Upper lobe of left lung (tissue), 4 donors: ENCODE measurements around the gene SPAG7.

Source experiments
- POLR2A ChIP-seq, 4 donors: fragments of 450-650 bp; IDR thresholded peaks; one replicate each; pipeline ENCODE4 v1.5.1; 2016 to 2017; ENCODE audit warnings: antibody characterized with exemption in 4 of 4, mild to moderate bottlenecking in 2 of 4
- POLR2AphosphoS5 ChIP-seq, 2 donors: sonication (generic); formaldehyde crosslinking; IDR thresholded peaks; one replicate each; pipeline ENCODE4 v1.5.1; 2017; ENCODE audit warnings: antibody characterized with exemption in 2 of 2
- TF ChIP-seq, protein P1 (sequence below), 6 experiments: fragments of 450-650 bp in 4 of 6; fragments of 200-600 bp in 2 of 6; sonication (generic) in 2 of 6; IDR thresholded peaks; one replicate each; pipeline ENCODE4 v1.5.1; 2016 to 2019; ENCODE audit warnings: antibody characterized with exemption in 6 of 6

DNA sequence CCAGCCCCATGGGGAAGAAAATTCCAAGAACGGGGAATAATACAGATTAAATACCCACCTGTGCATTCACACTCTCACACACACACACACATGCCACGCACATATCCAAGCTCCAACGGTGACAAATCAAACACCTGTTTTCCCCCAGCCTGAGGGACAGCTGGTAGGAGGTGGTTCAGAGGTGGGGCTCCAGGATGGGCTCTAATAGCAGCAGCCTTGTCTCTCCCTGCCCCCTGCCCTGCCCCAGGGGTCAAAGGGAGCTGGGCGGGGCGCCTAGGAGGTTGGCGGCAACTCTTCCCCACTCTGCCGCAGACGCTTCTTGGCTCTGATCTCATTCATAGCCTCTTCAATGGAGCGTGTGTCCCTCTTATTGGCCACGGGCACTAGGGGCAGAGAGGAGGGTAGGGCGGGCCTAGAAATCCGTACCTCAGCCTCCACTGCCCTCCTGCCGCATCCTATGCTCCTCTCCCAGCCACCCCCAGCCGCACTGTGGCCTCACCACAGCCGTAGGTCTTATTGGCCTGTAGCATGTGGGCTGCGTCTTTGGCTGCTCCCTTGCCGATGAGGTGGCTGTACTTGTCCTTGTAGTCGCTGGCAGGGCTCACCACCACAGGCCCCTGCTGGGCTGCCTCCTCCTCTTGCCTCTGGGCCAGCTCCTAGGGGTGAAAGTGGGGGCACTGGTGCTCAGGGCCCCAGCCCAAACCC, 8.2 kb downstream of the SPAG7 start:
- TF ChIP-seq, protein P1, sequence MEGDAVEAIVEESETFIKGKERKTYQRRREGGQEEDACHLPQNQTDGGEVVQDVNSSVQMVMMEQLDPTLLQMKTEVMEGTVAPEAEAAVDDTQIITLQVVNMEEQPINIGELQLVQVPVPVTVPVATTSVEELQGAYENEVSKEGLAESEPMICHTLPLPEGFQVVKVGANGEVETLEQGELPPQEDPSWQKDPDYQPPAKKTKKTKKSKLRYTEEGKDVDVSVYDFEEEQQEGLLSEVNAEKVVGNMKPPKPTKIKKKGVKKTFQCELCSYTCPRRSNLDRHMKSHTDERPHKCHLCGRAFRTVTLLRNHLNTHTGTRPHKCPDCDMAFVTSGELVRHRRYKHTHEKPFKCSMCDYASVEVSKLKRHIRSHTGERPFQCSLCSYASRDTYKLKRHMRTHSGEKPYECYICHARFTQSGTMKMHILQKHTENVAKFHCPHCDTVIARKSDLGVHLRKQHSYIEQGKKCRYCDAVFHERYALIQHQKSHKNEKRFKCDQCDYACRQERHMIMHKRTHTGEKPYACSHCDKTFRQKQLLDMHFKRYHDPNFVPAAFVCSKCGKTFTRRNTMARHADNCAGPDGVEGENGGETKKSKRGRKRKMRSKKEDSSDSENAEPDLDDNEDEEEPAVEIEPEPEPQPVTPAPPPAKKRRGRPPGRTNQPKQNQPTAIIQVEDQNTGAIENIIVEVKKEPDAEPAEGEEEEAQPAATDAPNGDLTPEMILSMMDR (IDR thresholded peaks at IDR 0.05), result no peak
- TF ChIP-seq POLR2AphosphoS5 (IDR thresholded peaks at IDR 0.05) (no peak), POLR2A (IDR thresholded peaks at IDR 0.05) (no peak)
